Lung (tissue), 12 donors: Measurements from ENCODE around the gene MSH4. TPM values are rescaled to one million over a fixed set of nuclear protein-coding genes. Genes with fewer than 3 reads are reported as not detected.
A peak's percentile ranks its signal among the peaks of the same experiment; 100 is the strongest.

Source experiments
- ATAC-seq: fragments of 200-7000 bp; cut with Tn5 transposase; one replicate; pipeline ENCODE4 v1.9.1; 2020; ENCODE audit warnings: moderate number of reproducible peaks; ENCODE audit not compliant: insufficient read depth, low FRiP score
- DNase-seq, 3 donors: peaks; one replicate each; pipeline ENCODE4 v3.0.0-alpha.2; 2013 to 2017
- H3K27ac ChIP-seq, 2 donors: one replicate each; pipeline ENCODE4 v1.5.1; 2013; ENCODE audit warnings: mild to moderate bottlenecking in 2 of 2, moderate library complexity in 2 of 2, control low read depth in 1 of 2, inconsistent platforms in 1 of 2, low read depth in 1 of 2, low read length in 1 of 2
- H3K27me3 ChIP-seq, 3 donors: one replicate each; pipeline ENCODE4 v1.5.1; 2013; ENCODE audit warnings: low read length in 2 of 3; ENCODE audit not compliant: control insufficient read depth in 3 of 3, insufficient read depth in 3 of 3
- H3K36me3 ChIP-seq, 4 donors: one replicate each; pipeline ENCODE4 v1.5.1; 2013; ENCODE audit warnings: low read length in 4 of 4, mild to moderate bottlenecking in 1 of 4, moderate library complexity in 1 of 4; ENCODE audit not compliant: control insufficient read depth in 4 of 4, insufficient read depth in 4 of 4
- H3K4me1 ChIP-seq, 5 donors: one replicate each; pipeline ENCODE4 v1.5.1; 2013; ENCODE audit warnings: low read length in 5 of 5, mild to moderate bottlenecking in 2 of 5, moderate library complexity in 1 of 5; ENCODE audit not compliant: control insufficient read depth in 5 of 5, insufficient read depth in 5 of 5
- H3K4me3 ChIP-seq: one replicate; pipeline ENCODE4 v1.5.1; 2013; ENCODE audit warnings: mild to moderate bottlenecking, control low read depth, moderate library complexity
- H3K9ac ChIP-seq, 2 donors: one replicate each; pipeline ENCODE4 v1.5.1; 2013; ENCODE audit warnings: low read length in 2 of 2, control low read depth in 1 of 2; ENCODE audit not compliant: insufficient read depth in 1 of 2
- H3K9me3 ChIP-seq, 4 donors: one replicate each; pipeline ENCODE4 v1.5.1; 2013; ENCODE audit warnings: low read length in 3 of 4, mild to moderate bottlenecking in 1 of 4, moderate library complexity in 1 of 4; ENCODE audit not compliant: control insufficient read depth in 4 of 4, insufficient read depth in 3 of 4
- WGBS, 2 donors: extraction: QIAGEN DNeasy Blood & Tissue Kit; methylation state at CpG; one replicate each; pipeline ENCODE4 v1.1.7; 2013; 5-methylcytosine and 5-hydroxymethylcytosine counted together
- polyA plus RNA-seq, 2 donors: library from polyadenylated mRNA; stranded (reverse); fragments of 200-250 nt; gene quantifications; one replicate each; pipeline ENCODE4 v1.2.1, GENCODE V29; 2013
- total RNA-seq, 2 donors: library from RNA; depleted of rRNA in 1 of 2; stranded (reverse); fragments of >200 nt in 1 of 2; gene quantifications; one replicate each; pipeline ENCODE4 v1.2.1, GENCODE V29; 2014 to 2021
- TF ChIP-seq, protein P1 (sequence below): IDR thresholded peaks from 2 replicates; pipeline ENCODE4 v1.5.1; 2012; ENCODE audit warnings: mild to moderate bottlenecking; ENCODE audit errors: control extremely low read depth, extremely low read depth
- donor health status: control.
- donor health status: control.
- donor health status: Bipolar disorder and iron deficiency.
- donor health status: healthy.
- donor health status: DM: yes; HTN: yes; CAD: no.

MSH4 gene
- total and polyA plus RNA-seq, 4 donors, result 0.13 to 0.40 (median 0.36) TPM

DNA sequence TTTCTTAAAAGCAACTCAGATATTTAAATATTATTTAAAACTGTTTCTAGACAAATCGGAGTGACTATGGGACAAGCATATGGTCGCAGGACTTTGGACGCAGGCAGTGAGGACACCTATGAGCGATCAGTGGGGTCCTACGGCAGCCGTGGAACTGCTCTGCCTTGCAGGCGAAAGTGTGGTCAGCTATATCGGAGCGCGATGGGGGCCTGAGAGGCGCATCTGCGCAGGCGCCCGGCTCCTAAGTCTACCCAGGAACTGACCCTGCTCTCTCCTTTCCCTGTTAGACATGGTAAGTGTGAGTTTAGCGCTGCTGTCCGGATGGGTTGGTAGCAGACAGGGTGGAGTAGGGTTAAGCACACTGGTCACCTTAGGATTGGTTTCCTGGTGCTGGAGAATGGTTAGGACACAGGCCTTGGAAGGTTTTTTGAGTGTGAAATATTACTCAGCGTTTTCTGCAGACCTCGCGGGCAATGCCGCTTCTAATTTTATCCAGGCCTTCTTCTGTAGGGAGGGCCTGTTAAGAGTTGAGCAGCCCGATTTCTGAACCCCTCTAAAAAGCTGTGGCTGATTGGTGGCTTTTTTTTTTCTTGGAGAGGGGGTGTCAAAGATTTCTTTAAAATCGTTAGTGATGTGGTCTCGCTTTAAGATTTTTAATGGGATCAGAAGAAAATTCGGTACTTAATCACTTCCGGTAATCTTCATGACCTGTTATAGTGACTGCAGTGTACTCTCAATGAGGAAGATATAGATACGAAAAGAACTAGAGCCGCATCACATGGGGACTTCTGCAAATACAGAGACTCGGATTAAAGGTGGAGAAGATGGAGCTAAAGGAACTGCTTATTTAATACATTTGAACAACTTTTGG lies 10.5 kb upstream of the MSH4 start, which contains the start of gene RABGGTB:
TSS of gene RABGGTB (plus strand) at position 274 of the 871 bp plus-strand sequence. CDS start at position 290, 16 bp downstream.
- H3K9me3 ChIP-seq, result no peaks in the 10 kb centered on the region
- TF ChIP-seq, protein P1, sequence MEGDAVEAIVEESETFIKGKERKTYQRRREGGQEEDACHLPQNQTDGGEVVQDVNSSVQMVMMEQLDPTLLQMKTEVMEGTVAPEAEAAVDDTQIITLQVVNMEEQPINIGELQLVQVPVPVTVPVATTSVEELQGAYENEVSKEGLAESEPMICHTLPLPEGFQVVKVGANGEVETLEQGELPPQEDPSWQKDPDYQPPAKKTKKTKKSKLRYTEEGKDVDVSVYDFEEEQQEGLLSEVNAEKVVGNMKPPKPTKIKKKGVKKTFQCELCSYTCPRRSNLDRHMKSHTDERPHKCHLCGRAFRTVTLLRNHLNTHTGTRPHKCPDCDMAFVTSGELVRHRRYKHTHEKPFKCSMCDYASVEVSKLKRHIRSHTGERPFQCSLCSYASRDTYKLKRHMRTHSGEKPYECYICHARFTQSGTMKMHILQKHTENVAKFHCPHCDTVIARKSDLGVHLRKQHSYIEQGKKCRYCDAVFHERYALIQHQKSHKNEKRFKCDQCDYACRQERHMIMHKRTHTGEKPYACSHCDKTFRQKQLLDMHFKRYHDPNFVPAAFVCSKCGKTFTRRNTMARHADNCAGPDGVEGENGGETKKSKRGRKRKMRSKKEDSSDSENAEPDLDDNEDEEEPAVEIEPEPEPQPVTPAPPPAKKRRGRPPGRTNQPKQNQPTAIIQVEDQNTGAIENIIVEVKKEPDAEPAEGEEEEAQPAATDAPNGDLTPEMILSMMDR, result no peak
- H3K4me3 ChIP-seq, result peak within 1 kb of the TSS; percentile 63
- H3K36me3 ChIP-seq, result peaks cover 3 to 29% (median 9%) of the 10 kb centered on the region in 4 donors
- peak within 1 kb of the TSS; percentile 73 to 84 for H3K9ac ChIP-seq
- H3K27me3 ChIP-seq, result no peaks in the 10 kb centered on the region
- peak within 1 kb of the TSS; percentile 75 to 76 for H3K27ac ChIP-seq
- 0% methylated on average over 28 of the region's 28 CpGs for WGBS, 2 donors
- ATAC-seq (peak; percentile 99), DNase-seq (peak; percentile 97 to 99 (median 97))
- H3K4me1 ChIP-seq, result peaks cover 0 to 30% (median 12%) of the 10 kb centered on the region in 5 donors

DNA sequence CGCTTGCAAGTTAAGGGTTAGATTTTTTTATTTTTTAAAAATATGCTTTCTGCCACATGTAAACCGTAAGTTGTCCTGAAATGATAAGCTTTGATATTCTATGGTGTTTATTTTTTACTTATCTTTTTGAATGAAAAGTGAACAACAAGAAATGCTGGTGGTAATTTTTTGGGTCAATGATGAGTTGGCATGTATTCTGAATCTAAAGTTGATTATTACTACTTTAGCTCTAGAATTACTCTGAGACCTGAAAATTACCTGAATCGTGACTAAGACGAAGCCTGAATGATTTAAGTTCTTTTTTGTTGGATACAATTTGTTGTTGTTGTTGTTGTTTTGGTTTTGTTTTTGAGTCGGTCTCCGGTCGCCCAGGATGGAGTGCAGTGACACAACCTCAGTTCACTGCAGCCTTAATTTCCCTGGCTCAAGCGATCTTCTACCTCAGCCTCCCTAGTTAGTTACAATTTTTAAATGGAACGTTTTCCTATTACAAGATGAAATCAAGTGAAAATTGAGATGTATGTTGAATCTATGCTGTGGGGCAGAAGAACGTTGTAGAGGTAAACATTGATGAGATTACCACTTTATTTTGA lies 9.7 kb upstream of the MSH4 start:
- WGBS, 2 donors, result 3% methylated on average over 10 of the region's 10 CpGs
- no peak for ATAC-seq
- peaks cover 0 to 30% (median 12%) of the 10 kb centered on the region in 5 donors for H3K4me1 ChIP-seq
- DNase-seq, result no peak
- H3K27me3 ChIP-seq, result no peaks in the 10 kb centered on the region
- TF ChIP-seq, protein P1, result no peak
- peak overlapping the region; percentile 73 to 84 for H3K9ac ChIP-seq
- peak overlapping the region; percentile 60 for H3K4me3 ChIP-seq
- peaks cover 5 to 29% (median 10%) of the 10 kb centered on the region in 4 donors for H3K36me3 ChIP-seq
- no peaks in the 10 kb centered on the region for H3K9me3 ChIP-seq
- H3K27ac ChIP-seq, result peak overlapping the region; percentile 31 to 74

DNA sequence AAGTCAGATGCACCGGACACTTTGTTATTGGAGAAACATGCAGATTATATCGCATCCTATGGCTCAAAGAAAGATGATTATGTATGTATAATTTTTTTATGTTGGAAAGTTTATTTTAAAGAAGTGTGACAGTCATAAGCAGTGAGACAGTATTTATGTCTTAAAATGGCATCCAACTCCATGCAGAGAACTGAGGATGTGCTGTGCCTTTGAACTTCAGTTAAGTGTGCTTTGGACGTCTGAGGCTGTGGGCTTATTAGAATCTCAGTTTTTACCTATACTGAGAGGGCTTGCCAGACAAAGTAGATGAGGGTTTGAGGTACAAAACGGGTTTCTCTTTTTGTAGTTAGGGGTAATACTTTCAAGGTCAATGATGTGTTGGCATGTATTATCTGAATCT lies 9.2 kb upstream of the MSH4 start:
- TF ChIP-seq, protein P1, result no peak
- WGBS, 2 donors, result 14 to 20% methylated on average over 4 of the region's 4 CpGs
- peak overlapping the region in 1 of 2 donors; percentile 3 for H3K27ac ChIP-seq
- no peaks in the 10 kb centered on the region for H3K9me3 ChIP-seq
- H3K36me3 ChIP-seq, result peaks cover 8 to 31% (median 15%) of the 10 kb centered on the region in 4 donors
- H3K4me3 ChIP-seq, result peak overlapping the region; percentile 18
- H3K4me1 ChIP-seq, result peaks cover 0 to 30% (median 12%) of the 10 kb centered on the region in 5 donors
- ATAC-seq, result no peak
- H3K9ac ChIP-seq, result peak overlapping the region; percentile 73 to 84
- no peak for DNase-seq
- H3K27me3 ChIP-seq, result no peaks in the 10 kb centered on the region
